ENCODE data around the gene TCAP.

Gene TCAP

DNA sequence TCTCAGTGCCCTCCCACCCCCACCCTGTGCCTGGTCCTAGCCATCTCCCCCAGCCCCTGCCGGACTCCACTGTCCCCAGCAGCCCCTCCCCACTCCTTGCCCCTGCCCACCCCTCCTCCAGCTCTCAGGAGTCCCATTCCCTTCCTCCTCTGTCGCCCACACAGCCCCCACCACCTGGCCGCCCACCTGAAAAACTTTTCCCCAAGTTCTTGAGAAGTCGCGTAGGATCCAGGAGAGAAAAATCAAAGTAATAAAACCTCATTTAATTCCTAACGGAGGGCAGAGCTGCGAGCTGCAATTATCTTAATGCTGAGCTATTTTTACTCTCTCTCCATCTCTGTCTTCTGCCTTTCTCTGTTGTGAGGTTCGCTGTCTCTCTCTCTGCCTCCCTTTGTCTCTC, 40.8 kb upstream of the TCAP start:
- Histone ChIP-seq H3K4me3 (ENCODE audit: low read depth, low read length) (no peak overlapping the region), H3K9me3 (no peaks in the 10 kb centered on the region), H3K4me1 (no peaks in the 10 kb centered on the region), H3K27me3 (peaks cover 26% of the 10 kb centered on the region), H3K36me3 (no peaks in the 10 kb centered on the region)
- DNase-seq: no peak
- TF ChIP-seq, protein P1, sequence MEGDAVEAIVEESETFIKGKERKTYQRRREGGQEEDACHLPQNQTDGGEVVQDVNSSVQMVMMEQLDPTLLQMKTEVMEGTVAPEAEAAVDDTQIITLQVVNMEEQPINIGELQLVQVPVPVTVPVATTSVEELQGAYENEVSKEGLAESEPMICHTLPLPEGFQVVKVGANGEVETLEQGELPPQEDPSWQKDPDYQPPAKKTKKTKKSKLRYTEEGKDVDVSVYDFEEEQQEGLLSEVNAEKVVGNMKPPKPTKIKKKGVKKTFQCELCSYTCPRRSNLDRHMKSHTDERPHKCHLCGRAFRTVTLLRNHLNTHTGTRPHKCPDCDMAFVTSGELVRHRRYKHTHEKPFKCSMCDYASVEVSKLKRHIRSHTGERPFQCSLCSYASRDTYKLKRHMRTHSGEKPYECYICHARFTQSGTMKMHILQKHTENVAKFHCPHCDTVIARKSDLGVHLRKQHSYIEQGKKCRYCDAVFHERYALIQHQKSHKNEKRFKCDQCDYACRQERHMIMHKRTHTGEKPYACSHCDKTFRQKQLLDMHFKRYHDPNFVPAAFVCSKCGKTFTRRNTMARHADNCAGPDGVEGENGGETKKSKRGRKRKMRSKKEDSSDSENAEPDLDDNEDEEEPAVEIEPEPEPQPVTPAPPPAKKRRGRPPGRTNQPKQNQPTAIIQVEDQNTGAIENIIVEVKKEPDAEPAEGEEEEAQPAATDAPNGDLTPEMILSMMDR (IDR thresholded peaks at IDR 0.05; ENCODE audit: low read depth, low read length): no peak

DNA sequence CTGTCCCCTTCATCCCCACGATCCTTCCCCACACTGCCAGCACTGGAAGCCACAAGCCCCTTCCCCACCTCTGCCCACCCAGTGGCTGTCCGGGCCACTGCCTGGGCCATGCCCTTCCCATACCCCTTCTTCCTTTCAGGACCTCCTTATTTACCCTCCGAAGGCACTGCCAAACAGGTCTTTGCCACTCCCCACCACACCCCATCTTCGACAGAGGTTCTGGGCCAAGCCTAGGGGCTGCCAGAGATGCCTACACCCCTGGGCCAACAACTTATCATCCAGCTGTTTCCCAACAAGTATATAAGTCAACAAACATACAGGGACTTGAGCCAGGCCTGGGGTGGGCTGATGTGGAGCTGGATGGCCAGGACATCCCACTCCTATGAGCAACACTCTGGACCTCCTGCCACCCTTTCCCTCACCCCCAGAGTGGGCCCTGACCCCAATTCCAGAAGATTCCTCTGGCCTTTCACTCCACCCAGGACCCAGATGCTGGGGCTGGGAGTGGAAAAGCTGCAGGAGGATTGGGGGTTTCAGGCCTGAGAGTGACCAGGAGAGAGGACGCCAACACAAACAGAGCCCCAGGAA, 39.9 kb upstream of the TCAP start:
- no peaks in the 10 kb centered on the region for H3K4me1 ChIP-seq
- no peak for DNase-seq
- H3K36me3 ChIP-seq: no peaks in the 10 kb centered on the region
- no peaks in the 10 kb centered on the region for H3K9me3 ChIP-seq
- H3K4me3 ChIP-seq (ENCODE audit: low read depth, low read length): no peak overlapping the region
- TF ChIP-seq, protein P1 (IDR thresholded peaks at IDR 0.05; ENCODE audit: low read depth, low read length): no peak
- H3K27me3 ChIP-seq: peaks cover 31% of the 10 kb centered on the region

DNA sequence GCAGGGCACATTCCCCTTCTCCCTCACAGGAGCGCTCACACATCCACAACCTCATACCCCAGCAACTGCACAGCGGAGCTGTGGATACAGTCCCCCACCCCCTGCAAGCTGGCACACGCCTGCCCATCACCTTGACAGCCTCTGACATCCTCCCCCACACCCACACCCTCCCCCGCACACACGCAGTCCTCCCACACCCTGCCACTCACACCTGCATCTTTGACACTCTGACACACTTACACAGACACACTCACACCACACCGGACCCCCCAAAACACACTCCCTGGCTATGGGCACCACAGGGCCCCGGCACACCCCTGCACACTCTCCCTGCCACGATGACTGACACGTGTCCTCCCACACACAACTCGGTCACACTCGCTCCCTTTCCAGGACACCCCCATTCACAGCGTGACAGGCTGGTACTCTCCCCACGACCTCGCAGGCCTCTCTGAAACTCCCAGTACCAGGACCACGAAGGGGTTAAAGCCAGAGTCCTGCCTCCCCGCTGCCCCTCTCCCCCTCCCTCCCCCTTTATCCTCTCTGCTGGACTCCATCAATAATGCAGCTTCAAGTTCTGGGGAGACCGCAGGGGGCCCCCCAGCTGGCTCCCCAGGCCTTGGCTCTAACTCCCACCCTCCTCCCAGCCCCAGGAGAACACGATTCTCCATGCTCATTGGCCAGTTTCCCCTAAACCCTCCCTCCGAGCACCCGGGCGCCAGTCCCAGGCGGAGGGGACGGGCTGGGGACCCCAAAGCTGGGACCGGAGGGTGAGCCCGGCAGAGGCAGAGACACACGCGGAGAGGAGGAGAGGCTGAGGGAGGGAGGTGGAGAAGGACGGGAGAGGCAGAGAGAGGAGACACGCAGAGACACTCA, 38.7 kb upstream of the TCAP start, which contains the start of gene PPP1R1B:
PPP1R1B (plus strand) TSS at position 782 of the 876 bp plus-strand sequence. CDS start 441 bp downstream, outside the sequence.
- H3K4me3 ChIP-seq (ENCODE audit: low read depth, low read length): no peak within 1 kb of the TSS
- H3K27me3 ChIP-seq: peaks cover 33% of the 10 kb centered on the region
- H3K36me3 ChIP-seq: no peaks in the 10 kb centered on the region
- DNase-seq: no peak
- TF ChIP-seq, protein P1 (IDR thresholded peaks at IDR 0.05; ENCODE audit: low read depth, low read length): no peak
- no peaks in the 10 kb centered on the region for H3K9me3 ChIP-seq
- H3K4me1 ChIP-seq: no peaks in the 10 kb centered on the region

- peaks cover 33% of the 10 kb centered on the region for H3K27me3 ChIP-seq
- no peak overlapping the region for H3K4me3 ChIP-seq (ENCODE audit: low read depth, low read length)
- no peaks in the 10 kb centered on the region for H3K4me1 ChIP-seq
- no peak for DNase-seq
- H3K36me3 ChIP-seq: no peaks in the 10 kb centered on the region
- H3K9me3 ChIP-seq: no peaks in the 10 kb centered on the region
- TF ChIP-seq, protein P1 (IDR thresholded peaks at IDR 0.05; ENCODE audit: low read depth, low read length): no peak
These were observed 38.0 kb upstream of the TCAP start for GRCh38 chr17:39627047-39627711.

DNA sequence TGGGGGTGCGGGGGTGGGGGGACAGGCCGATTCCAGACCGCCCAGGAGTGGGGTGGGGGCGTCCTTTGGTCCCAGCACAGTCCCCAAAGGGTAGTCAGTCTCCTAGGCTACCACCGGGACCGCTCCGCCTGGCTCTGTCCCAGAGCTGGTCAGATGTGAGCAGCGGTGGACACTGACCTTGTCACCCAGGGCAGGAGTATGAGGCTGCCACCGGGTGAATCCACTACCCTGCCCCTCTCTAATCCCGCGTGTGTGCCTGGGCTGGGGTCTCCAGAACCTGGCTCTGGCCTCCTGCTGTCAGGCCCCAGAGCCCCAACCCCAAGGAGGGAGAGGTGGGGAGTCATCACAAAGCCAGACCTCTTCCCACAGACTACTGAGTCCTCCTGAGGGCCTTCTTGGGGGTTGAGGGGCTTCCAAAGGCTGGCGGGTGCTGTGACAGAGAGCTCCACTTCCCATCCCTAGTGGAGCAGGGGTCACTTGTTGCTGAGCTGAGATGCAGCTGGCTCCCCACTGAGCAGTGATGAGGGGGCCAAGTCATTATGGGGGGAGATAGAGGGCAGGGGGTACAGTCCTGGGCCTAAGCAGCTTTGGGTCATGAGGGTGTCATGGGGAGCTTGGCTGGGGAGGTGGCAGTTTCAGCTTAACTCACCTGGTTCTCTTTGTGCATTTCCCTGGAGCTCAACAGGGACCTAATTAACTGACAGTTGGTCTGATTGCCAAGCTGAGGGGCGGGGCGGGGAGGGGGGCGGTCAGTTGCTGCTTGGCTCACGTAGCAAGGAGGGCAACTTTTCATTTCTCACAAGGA, 37.2 kb upstream of the TCAP start:
- H3K9me3 ChIP-seq: no peaks in the 10 kb centered on the region
- no peak for DNase-seq
- TF ChIP-seq, protein P1 (IDR thresholded peaks at IDR 0.05; ENCODE audit: low read depth, low read length): no peak
- H3K36me3 ChIP-seq: no peaks in the 10 kb centered on the region
- no peaks in the 10 kb centered on the region for H3K4me1 ChIP-seq
- no peak overlapping the region for H3K4me3 ChIP-seq (ENCODE audit: low read depth, low read length)
- H3K27me3 ChIP-seq: peaks cover 33% of the 10 kb centered on the region
